Forelimb muscle (tissue), 1 donor: ENCODE data around the gene SYT6. TPM values are rescaled to one million over a fixed set of nuclear protein-coding genes. Genes with fewer than 3 reads are reported as not detected.
"Not testable (repeated sequence)": the region's sequence is repeated elsewhere in the genome, so short reads cannot be mapped to it uniquely, and the experiment has no call there.

ENCODE experiments used
- DNase-seq: peaks from one replicate; pipeline ENCODE4 v3.0.0-alpha.2; 2013; ENCODE audit warnings: low read depth
- polyA plus RNA-seq: library from polyadenylated mRNA; unstranded; fragments of 120-200 nt; gene quantifications from one replicate; pipeline ENCODE4 v1.2.1, GENCODE V29; 2013; ENCODE audit not compliant: insufficient read length

Gene SYT6
- polyA plus RNA-seq, 1 donor = 1.7 TPM

DNA sequence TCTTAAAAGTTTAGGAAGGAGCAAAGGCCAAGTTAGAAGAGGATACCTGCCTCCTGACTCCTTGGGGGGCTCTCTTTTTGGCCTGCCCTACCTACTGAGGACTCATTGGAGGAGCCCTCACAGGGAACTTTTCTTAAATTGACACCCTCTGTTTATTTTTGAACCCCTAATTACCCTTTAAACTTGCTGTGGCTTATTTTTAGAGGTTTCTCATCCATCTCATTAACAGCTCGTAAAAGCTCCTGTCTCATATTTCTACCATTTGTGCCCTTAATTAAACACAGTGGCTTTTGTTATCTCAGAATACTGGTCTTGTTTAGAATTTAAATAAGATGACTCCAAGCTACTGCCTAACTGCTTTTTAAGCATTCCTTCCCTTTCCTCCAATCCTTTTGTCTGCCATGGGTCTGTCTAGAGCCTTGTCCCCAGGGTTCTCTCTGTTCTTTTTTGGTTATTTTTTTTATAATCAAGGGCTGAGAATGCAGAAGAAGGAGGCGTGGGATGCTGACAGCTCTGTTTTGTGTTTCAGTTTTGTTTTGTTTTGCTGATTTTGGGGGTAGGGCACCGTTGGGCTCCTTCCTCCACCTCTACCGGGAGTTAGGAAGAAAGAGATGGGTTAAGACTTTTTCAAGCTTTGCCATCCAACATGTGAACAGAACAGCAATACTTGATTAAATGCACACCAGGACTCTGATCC is 78.0 kb downstream of the SYT6 start:
- no peak for DNase-seq

DNA sequence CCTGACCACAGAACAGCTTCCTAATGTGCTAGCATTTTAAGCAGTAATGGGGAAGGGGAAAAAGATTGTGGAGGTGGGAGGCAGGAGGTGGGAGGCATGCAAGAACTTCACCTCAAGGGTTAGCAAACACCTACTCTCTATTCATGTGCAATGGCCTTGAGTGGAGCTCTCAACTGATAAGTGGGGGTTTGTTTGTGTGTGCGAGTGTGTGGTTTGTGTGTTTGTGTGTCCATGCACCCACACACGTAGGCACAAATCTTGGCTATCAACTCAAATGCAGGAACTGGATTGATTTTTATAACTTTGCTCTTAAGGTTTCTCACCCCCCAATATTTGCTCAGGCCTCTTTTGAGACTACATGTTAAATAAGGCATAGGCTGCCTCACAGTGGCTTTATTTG is 78.6 kb downstream of the SYT6 start:
- DNase-seq = no peak

DNA sequence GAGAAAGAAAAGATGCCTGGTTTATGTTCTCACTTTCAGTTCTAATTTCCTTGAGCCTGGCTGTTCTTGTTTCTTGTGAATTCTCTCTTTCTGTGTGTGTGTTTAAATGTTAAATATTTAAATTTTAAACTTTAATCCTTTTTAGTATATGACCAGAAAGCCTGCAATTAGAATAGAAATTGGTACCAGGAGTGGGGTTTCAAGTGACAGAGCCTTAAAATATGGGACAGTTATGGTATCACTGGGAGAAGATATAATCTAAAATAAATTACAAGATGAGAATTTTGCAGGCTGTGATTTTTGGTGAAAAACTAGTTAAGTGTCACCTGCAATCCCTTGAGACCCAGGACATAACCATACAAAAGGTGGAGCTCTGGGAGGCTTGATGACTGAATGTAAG is 81.4 kb downstream of the SYT6 start:
- no peak for DNase-seq

DNA sequence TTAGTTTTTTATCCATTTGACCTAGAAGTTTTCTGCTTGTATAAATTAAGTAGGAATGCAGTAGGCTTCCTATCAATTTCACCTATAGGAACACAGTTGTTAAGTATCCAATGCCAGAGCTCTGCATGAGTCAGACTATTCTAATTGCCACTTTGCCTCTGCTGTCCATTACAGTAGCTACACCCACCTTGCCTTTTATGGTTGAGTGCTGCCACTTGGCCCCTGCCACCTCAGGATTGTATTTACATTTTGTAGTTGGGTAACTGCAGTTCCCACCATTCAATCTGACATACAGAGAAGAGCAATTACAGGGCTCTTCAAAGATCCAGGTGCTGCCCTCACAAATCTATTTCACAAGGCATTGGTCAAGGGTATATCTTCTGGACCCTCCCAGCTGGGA is 83.9 kb downstream of the SYT6 start:
- not testable (repeated sequence) for DNase-seq

DNA sequence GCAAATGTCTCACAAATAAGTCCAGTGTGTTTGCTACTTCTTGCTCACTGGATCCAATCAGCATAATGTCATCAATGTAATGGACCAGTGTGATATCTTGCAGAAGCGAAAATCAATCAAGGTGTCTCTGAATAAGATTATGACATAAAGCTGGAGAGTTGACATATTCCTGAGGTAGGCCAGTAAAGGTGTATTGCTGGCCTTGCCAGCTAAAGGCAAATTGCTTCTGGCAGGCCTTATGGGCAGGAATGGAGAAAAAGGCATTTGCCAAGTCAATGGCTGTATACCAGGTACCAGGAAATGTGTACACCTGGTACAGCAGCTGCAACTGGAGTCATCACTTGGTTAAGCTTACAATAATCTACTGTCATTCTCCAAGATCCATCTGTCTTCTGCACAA is 85.0 kb downstream of the SYT6 start:
- DNase-seq = not testable (repeated sequence)

DNA sequence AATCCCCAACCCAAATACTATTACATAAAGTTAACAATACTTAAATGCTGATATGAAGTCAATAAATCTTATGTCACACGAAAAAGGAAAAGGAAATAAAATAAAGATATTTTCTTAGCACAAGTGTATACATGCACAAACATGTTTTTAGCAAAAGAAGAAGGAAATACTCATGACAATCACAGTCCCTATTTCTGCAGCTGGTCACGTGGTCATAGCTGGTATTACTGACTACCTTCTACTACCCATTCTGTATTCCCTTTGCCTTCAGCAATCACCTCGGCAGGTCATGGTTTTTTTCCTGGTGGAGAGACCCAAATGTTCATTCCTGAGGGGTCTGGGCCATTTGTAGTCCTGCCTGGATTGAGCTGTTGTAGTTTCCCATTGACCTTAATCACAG is 88.0 kb downstream of the SYT6 start:
- not testable (repeated sequence) for DNase-seq

DNA sequence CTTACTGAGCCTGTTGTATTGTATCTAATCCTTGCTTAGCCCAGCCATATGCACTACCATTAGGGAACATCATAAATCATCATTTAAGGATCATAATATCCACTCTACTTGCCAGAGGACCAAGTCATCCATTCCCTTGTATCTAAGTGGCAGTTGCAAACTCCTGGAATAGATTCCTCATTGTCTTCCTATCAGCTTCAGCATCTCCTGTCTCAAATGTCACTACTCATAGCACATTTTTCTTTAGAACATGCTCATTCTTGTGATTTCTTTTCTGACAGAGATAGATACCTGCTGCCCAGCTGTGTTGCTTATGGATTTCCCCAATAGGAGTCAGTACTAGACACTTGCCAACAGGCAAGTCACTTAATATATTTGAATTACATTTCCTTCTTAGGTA is 90.1 kb downstream of the SYT6 start:
- DNase-seq = no peak

DNA sequence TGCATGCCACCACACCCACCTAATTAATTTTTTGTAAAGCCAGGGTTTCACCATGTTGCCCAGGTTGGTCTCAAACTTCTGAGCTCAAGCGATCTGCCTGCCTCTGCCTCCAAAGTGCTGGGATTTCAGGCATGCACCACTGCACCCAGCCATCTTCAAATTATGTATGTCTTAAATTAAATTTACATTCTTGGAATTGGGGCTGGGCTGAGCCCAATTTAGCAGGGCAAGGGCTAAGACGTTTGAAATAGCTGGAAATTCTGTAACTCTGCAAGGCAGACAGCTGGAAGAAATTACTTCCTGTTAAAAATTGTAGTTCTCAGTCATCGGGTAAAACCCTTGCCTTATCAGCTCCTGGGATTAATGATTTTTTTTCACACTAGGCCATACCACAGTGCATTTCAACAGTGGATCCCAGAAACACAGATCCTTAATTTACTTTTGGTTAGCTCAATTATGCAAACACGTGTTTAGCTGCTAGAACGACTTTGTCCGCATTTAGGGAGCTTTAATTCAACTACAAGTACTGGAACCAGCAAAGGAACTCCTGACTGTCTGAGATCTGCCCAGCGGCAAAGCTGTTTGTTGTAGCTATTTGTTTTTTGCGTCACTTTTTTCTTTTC is 91.1 kb downstream of the SYT6 start:
- DNase-seq = no peak

DNA sequence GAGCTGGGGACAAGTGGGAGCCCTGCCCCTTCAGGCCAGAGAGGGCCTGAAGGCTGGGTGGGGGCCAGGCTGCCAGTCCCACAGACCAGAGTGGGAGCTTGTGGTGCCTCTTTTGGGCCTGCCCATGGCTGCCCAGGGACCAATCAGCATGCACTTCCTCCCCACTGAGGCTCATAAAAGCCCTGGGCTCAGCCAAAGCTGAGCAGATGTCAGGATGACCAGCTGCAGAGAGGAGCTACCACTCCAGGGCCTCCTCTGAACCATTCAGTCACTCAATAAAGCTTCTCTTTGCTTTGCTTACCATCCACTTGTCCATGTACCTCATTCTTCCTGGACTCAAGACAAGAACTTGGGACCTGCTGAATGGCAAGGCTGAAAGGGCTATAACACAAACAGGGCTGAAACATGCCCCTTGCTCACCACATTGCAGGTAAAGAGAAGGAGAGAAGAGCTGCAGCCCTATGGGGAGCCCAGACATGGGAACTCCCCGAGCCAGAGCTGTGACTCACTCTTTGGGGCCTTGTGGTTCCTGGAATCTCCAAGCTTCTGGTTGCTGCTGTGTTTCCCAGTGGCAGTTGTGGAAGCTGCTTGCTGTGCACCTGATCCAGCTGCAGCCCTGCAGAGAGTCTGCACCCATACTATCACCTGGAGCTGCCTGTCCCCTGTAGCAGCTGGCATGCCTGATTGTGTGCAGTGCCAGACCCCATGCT is 92.4 kb downstream of the SYT6 start:
- DNase-seq = no peak

DNA sequence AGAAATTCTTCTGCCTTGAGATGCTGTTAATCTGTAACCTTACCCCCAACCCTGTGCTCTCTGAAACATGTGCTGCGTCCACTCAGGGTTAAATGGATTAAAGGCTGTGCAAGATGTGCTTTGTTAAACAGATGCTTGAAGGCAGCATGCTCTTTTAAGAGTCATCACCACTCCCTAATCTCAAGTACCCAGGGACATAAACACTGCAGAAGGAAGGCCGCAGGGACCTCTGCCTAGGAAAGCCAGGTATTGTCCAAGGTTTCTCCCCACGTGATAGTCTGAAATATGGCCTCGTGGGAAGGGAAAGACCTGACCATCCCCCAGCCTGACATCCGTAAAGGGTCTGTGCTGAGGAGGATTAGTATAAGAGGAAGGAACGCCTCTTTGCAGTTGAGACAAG is 95.4 kb downstream of the SYT6 start:
- not testable (repeated sequence) for DNase-seq

DNA sequence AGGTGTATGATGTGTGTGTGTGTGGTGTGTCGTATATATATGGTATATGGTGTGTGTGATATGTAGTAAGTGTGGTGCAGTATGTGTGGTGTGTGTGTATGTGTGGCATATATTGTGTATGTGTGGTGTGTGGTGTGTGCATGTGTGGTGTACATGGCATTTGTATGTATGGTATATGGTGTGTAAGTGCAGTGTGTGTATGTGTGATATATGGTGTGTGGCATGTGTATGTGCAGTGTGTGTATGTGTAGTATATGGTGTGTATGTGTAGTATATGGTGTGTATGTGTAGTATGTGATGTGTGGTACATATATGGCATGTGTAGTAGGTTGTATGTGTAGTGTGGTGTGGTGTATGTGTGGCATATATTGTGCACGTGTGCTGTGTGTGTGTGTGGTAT is 99.5 kb downstream of the SYT6 start:
- no peak for DNase-seq

DNA sequence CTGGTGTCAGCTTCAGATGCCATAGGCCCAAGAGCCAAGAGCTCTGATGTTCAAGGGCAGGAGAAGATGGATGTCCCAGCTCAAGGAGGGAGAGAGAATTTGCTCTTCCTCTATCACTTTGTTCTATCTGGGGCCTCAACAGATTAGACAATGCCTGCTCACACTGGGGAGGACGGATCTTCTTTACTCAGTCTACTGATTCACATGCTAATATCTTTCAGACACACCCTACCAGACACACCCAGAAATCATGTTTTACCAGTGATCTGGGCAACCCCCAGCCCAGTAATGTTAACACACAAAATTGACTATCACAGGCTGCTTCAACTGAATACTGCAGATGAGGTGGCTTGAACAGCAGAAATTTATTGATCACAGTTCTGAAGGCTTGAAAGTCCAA is 105.4 kb downstream of the SYT6 start:
- no peak for DNase-seq

DNA sequence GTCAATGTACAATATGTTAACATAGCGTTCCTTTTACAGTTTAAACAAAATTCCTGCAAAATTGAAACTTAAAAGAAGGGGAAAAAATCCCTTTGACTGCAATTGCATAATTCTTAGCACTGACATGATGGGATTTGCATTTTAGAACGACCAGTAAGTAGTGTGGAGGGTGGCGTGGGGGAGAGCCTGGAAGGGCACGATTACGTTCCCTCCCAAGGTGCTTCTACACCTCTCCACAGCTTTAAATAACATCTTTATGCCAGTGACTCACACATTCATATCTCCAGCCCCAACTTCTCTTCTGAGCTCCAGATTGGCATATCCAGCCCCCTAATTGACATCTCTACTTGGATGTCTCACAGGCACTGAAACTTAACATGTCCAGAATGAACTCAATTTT is 110.1 kb downstream of the SYT6 start:
- no peak for DNase-seq

DNA sequence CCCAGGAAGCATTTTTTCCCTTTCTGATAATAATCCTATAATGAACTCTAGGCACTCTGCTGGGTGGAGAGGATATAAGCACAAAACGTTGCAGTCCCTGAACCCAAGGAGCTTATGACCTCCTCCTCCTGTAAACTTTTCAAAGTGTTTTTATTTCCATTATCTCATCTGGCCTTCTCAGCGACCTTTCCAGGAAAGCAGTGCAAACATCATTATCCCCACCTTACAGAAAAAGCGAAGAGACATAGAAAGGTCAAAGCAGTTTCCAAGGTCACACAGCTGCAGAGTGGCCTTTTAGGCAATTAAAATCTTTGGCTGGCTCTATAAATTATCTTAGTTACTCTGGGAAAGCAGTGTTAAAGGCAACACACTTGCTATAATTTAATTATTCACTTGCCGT is 110.6 kb downstream of the SYT6 start:
- no peak for DNase-seq

DNA sequence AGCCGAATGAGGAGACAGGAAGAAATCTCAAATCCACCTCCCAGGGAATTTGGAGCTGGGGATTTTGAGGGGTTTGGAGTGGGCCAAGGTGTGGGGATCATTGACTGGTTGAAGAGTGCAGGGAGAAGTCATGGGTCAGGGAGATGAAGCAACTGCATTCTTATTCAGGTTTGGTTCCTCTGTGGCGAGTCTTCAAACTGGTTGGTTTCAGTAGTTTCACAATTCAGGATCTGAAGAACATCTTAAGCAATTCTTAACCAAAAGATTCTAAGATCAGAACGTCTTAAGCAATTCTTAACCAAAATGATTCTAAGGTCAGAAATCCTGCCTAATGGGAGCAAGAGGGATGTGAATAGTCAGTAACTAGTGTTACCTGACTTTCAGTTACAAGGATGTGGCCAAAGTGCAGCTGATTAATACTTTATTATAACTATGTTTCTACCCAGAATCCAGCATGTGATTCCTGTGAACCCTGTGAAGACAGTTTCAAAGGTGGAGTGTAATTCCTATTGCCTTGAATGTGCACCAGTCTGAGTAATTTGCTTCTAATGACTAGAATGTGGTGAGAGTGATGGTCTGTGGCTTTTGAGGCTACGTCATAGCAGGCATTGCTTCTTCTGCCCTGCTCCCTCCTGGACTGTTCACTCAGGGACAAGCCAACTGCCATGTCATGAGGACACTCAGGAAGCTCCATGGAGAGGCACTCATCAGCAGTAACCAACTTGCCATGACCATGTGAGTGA is 113.2 kb downstream of the SYT6 start:
- DNase-seq = no peak

Other genes starting within 250 kb of the SYT6 start
- gene AP4B1, start 249.1 kb downstream of the SYT6 start, polyA plus RNA-seq = 28.7 TPM
- gene DCLRE1B, start 248.5 kb downstream of the SYT6 start, polyA plus RNA-seq = 5.6 TPM
- 28.4 TPM for gene HIPK1, start 224.5 kb downstream of the SYT6 start, polyA plus RNA-seq
- 149 TPM for gene OLFML3, start 174.4 kb downstream of the SYT6 start, polyA plus RNA-seq